ENCODE results near the gene STK35. TPM values are rescaled to one million over a fixed set of nuclear protein-coding genes. Genes with fewer than 3 reads are reported as not detected.

The STK35 gene
- total and polyA plus RNA-seq, 2 of the 8 experiments (the other 6 are each of a cell fraction or from before 2014, with no cell fraction given) = 24.9 to 45.0 TPM

DNA sequence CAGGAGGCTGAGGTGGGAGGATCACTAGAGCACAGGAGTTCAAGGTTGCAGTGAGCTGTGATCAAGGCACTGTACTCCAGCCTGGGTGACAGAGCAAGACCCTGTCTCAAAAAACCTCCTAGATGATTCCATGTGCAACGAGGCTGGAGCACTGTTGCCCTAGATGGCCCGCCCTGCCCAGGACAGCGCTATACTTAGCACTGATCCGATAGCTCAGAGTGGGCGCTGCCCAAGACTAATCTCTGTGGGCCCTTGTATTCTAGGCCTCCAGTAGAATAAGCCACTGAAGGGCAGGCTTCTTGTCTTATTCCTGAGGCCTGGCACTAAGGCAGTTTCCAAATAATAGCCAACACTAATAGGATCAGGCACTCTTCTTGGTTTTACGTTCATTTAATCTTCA is 41.0 kb downstream of the STK35 start (continued):
- TF ChIP-seq, protein P1, sequence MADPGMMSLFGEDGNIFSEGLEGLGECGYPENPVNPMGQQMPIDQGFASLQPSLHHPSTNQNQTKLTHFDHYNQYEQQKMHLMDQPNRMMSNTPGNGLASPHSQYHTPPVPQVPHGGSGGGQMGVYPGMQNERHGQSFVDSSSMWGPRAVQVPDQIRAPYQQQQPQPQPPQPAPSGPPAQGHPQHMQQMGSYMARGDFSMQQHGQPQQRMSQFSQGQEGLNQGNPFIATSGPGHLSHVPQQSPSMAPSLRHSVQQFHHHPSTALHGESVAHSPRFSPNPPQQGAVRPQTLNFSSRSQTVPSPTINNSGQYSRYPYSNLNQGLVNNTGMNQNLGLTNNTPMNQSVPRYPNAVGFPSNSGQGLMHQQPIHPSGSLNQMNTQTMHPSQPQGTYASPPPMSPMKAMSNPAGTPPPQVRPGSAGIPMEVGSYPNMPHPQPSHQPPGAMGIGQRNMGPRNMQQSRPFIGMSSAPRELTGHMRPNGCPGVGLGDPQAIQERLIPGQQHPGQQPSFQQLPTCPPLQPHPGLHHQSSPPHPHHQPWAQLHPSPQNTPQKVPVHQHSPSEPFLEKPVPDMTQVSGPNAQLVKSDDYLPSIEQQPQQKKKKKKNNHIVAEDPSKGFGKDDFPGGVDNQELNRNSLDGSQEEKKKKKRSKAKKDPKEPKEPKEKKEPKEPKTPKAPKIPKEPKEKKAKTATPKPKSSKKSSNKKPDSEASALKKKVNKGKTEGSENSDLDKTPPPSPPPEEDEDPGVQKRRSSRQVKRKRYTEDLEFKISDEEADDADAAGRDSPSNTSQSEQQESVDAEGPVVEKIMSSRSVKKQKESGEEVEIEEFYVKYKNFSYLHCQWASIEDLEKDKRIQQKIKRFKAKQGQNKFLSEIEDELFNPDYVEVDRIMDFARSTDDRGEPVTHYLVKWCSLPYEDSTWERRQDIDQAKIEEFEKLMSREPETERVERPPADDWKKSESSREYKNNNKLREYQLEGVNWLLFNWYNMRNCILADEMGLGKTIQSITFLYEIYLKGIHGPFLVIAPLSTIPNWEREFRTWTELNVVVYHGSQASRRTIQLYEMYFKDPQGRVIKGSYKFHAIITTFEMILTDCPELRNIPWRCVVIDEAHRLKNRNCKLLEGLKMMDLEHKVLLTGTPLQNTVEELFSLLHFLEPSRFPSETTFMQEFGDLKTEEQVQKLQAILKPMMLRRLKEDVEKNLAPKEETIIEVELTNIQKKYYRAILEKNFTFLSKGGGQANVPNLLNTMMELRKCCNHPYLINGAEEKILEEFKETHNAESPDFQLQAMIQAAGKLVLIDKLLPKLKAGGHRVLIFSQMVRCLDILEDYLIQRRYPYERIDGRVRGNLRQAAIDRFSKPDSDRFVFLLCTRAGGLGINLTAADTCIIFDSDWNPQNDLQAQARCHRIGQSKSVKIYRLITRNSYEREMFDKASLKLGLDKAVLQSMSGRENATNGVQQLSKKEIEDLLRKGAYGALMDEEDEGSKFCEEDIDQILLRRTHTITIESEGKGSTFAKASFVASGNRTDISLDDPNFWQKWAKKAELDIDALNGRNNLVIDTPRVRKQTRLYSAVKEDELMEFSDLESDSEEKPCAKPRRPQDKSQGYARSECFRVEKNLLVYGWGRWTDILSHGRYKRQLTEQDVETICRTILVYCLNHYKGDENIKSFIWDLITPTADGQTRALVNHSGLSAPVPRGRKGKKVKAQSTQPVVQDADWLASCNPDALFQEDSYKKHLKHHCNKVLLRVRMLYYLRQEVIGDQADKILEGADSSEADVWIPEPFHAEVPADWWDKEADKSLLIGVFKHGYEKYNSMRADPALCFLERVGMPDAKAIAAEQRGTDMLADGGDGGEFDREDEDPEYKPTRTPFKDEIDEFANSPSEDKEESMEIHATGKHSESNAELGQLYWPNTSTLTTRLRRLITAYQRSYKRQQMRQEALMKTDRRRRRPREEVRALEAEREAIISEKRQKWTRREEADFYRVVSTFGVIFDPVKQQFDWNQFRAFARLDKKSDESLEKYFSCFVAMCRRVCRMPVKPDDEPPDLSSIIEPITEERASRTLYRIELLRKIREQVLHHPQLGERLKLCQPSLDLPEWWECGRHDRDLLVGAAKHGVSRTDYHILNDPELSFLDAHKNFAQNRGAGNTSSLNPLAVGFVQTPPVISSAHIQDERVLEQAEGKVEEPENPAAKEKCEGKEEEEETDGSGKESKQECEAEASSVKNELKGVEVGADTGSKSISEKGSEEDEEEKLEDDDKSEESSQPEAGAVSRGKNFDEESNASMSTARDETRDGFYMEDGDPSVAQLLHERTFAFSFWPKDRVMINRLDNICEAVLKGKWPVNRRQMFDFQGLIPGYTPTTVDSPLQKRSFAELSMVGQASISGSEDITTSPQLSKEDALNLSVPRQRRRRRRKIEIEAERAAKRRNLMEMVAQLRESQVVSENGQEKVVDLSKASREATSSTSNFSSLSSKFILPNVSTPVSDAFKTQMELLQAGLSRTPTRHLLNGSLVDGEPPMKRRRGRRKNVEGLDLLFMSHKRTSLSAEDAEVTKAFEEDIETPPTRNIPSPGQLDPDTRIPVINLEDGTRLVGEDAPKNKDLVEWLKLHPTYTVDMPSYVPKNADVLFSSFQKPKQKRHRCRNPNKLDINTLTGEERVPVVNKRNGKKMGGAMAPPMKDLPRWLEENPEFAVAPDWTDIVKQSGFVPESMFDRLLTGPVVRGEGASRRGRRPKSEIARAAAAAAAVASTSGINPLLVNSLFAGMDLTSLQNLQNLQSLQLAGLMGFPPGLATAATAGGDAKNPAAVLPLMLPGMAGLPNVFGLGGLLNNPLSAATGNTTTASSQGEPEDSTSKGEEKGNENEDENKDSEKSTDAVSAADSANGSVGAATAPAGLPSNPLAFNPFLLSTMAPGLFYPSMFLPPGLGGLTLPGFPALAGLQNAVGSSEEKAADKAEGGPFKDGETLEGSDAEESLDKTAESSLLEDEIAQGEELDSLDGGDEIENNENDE (IDR thresholded peaks at IDR 0.05; ENCODE audit: insufficient replicate concordance, low read length) = no peak
- TF ChIP-seq TBP (IDR thresholded peaks at IDR 0.05; ENCODE audit: low read depth, low read length) = no peak
- no peak for TF ChIP-seq RAD21 (IDR thresholded peaks at IDR 0.05 in 1 of 2, conservative IDR thresholded peaks at IDR 0.05 in 1 of 2; ENCODE audit: low read depth in 2 of 2, low read length in 2 of 2)
- TF ChIP-seq TAF7 (optimal IDR thresholded peaks at IDR 0.05; ENCODE audit: borderline replicate concordance, low read depth, low read length) = no peak
- TF ChIP-seq NANOG (IDR thresholded peaks at IDR 0.05; ENCODE audit: insufficient read depth, low read depth, low read length, poor library complexity, severe bottlenecking) = no peak
- no peak for TF ChIP-seq RFX5 (IDR thresholded peaks at IDR 0.05; ENCODE audit: borderline replicate concordance, low read depth, low read length)
- no peak for TF ChIP-seq CBX5 (IDR thresholded peaks at IDR 0.05; ENCODE audit: low read depth, low read length)
- TF ChIP-seq GTF2F1 (IDR thresholded peaks at IDR 0.05; ENCODE audit: borderline replicate concordance, low read depth, low read length) = no peak
- no peak for TF ChIP-seq EGR1 (IDR thresholded peaks at IDR 0.05; ENCODE audit: borderline replicate concordance, low read depth, low read length)
- no peak for TF ChIP-seq HDAC6 (IDR thresholded peaks at IDR 0.05; ENCODE audit: low read depth, low read length)
- TF ChIP-seq BACH1 (IDR thresholded peaks at IDR 0.05; ENCODE audit: low read length) = no peak
- TF ChIP-seq JUN (IDR thresholded peaks at IDR 0.05; ENCODE audit: low read depth, low read length) = no peak
